ENCODE measurements around the gene SORBS1. TPM values are rescaled to one million over a fixed set of nuclear protein-coding genes. Genes with fewer than 3 reads are reported as not detected.

Gene SORBS1
- total and polyA plus RNA-seq, 2 experiments from 2014 or later, result 0.65 to 1.2 TPM

GRCh38 chr10:95438781-95439180 is 122.4 kb downstream of the SORBS1 start:
- 80 to 87% methylated on average over 2 of the region's 2 CpGs for WGBS, 2 experiments (ENCODE audit: low coverage in 1 of 2, low lambda C conversion rate in 2 of 2, missing lambda C conversion rate in 2 of 2)
- DNase-seq, result no peak
- Histone ChIP-seq H3K79me2 (ENCODE audit: insufficient read depth) (no peaks in the 10 kb centered on the region), H2AFZ (no peak overlapping the region), H4K20me1 (ENCODE audit: insufficient read depth) (no peaks in the 10 kb centered on the region), H3K9ac (no peak overlapping the region), H3K9me3 (ENCODE audit: low read depth) (no peaks in the 10 kb centered on the region), H3K27ac (no peak overlapping the region), H3K27me3 (replicated peaks; ENCODE audit: insufficient read depth) (no peaks in the 10 kb centered on the region), H3F3A (ENCODE audit: insufficient read depth) (no peaks in the 10 kb centered on the region), H3K9me2 (ENCODE audit: insufficient read depth) (no peaks in the 10 kb centered on the region), H3K4me1 (ENCODE audit: insufficient read depth) (no peaks in the 10 kb centered on the region), H3K4me3 (no peak overlapping the region), H3K36me3 (ENCODE audit: low read depth) (no peaks in the 10 kb centered on the region), H3K4me2 (ENCODE audit: unreplicated experiment) (no peak overlapping the region)
- in situ Hi-C loops (cut with MboI), result no loop called here
- TF ChIP-seq EZH2phosphoT487 (IDR thresholded peaks at IDR 0.05; ENCODE audit: insufficient read depth, low read depth) (no peak), EZH2 (IDR thresholded peaks at IDR 0.05; ENCODE audit: insufficient read depth, poor library complexity, severe bottlenecking) (no peak)

DNA sequence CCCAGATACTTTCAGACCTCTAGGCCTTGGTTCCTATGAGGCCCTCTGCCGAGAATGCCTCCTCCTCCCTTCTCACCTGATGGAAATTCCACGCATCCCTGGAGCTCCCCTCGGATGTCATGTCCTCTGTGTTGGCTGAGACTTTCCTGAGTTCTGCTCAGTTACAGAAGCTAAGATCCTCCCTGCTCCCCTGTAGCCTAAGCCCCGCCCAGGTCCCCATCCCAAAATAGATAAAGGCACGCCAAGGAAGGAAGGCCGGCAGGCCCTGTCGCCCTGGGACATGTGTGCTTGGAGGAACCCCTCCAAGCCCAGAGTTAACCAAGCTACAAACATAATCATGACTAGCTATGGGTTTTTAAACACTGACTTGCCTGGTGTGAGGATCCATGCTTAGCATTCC is 123.5 kb downstream of the SORBS1 start:
- TF ChIP-seq EZH2 (IDR thresholded peaks at IDR 0.05; ENCODE audit: insufficient read depth, poor library complexity, severe bottlenecking), result no peak
- TF ChIP-seq EZH2phosphoT487 (IDR thresholded peaks at IDR 0.05; ENCODE audit: insufficient read depth, low read depth), result no peak
- H3K4me2 ChIP-seq (ENCODE audit: unreplicated experiment), result no peak overlapping the region
- DNase-seq, result no peak
- in situ Hi-C loops (cut with MboI), result no loop called here
- H3K79me2 ChIP-seq (ENCODE audit: insufficient read depth), result no peaks in the 10 kb centered on the region
- H3K36me3 ChIP-seq (ENCODE audit: low read depth), result no peaks in the 10 kb centered on the region
- no peak overlapping the region for H3K27ac ChIP-seq
- no peaks in the 10 kb centered on the region for H3K9me2 ChIP-seq (ENCODE audit: insufficient read depth)
- no peaks in the 10 kb centered on the region for H3K9me3 ChIP-seq (ENCODE audit: low read depth)
- WGBS, 2 experiments (ENCODE audit: low coverage in 1 of 2, low lambda C conversion rate in 2 of 2, missing lambda C conversion rate in 2 of 2), result 79 to 82% methylated on average over 7 of the region's 7 CpGs
- no peak overlapping the region for H2AFZ ChIP-seq
- no peaks in the 10 kb centered on the region for H3F3A ChIP-seq (ENCODE audit: insufficient read depth)
- no peaks in the 10 kb centered on the region for H3K4me1 ChIP-seq (ENCODE audit: insufficient read depth)
- H4K20me1 ChIP-seq (ENCODE audit: insufficient read depth), result no peaks in the 10 kb centered on the region
- no peaks in the 10 kb centered on the region for H3K27me3 ChIP-seq (replicated peaks; ENCODE audit: insufficient read depth)
- H3K9ac ChIP-seq, result no peak overlapping the region
- H3K4me3 ChIP-seq, result no peak overlapping the region

- H3K4me3 ChIP-seq, result no peak overlapping the region
- no peaks in the 10 kb centered on the region for H3K27me3 ChIP-seq (replicated peaks; ENCODE audit: insufficient read depth)
- TF ChIP-seq EZH2 (IDR thresholded peaks at IDR 0.05; ENCODE audit: insufficient read depth, poor library complexity, severe bottlenecking) (no peak), EZH2phosphoT487 (IDR thresholded peaks at IDR 0.05; ENCODE audit: insufficient read depth, low read depth) (no peak)
- in situ Hi-C loops (cut with MboI), result no loop called here
- no peaks in the 10 kb centered on the region for H4K20me1 ChIP-seq (ENCODE audit: insufficient read depth)
- H3K9me2 ChIP-seq (ENCODE audit: insufficient read depth), result no peaks in the 10 kb centered on the region
- H3F3A ChIP-seq (ENCODE audit: insufficient read depth), result no peaks in the 10 kb centered on the region
- H3K79me2 ChIP-seq (ENCODE audit: insufficient read depth), result no peaks in the 10 kb centered on the region
- DNase-seq, result no peak
- H3K9me3 ChIP-seq (ENCODE audit: low read depth), result no peaks in the 10 kb centered on the region
- H3K9ac ChIP-seq, result no peak overlapping the region
- no peaks in the 10 kb centered on the region for H3K36me3 ChIP-seq (ENCODE audit: low read depth)
- WGBS, 2 experiments (ENCODE audit: low coverage in 1 of 2, low lambda C conversion rate in 2 of 2, missing lambda C conversion rate in 2 of 2), result 74 to 79% methylated on average over 13 of the region's 13 CpGs
- H3K4me2 ChIP-seq (ENCODE audit: unreplicated experiment), result no peak overlapping the region
- no peak overlapping the region for H3K27ac ChIP-seq
- no peak overlapping the region for H2AFZ ChIP-seq
- H3K4me1 ChIP-seq (ENCODE audit: insufficient read depth), result no peaks in the 10 kb centered on the region
Measured at GRCh38 chr10:95435548-95436279, 125.5 kb downstream of the SORBS1 start.

DNA sequence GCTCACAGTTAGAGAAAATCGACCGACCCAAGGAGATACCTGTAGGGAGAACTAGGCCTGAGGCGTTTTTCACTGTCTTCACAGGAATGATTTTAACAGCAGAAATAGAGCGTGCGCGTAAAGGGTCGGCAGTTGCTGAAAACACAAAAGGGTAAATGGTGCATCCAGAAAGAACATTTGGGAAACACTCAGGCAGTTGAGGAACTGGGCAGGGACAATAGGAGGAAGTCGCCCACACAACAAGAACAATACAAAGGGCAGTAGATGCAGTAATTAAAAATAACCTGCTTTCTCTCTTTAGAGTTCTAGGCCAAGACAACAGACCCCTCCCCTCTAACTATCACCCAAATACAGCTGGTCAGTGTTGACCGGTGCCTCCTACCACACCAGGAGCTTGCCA is 126.6 kb downstream of the SORBS1 start:
- Histone ChIP-seq H3K27me3 (replicated peaks; ENCODE audit: insufficient read depth) (no peaks in the 10 kb centered on the region), H3K4me1 (ENCODE audit: insufficient read depth) (no peaks in the 10 kb centered on the region), H3K4me2 (ENCODE audit: unreplicated experiment) (no peak overlapping the region), H3K79me2 (ENCODE audit: insufficient read depth) (no peaks in the 10 kb centered on the region), H3K9ac (no peak overlapping the region), H4K20me1 (ENCODE audit: insufficient read depth) (no peaks in the 10 kb centered on the region), H3F3A (ENCODE audit: insufficient read depth) (no peaks in the 10 kb centered on the region), H3K36me3 (ENCODE audit: low read depth) (no peaks in the 10 kb centered on the region), H3K9me3 (ENCODE audit: low read depth) (no peaks in the 10 kb centered on the region), H3K27ac (no peak overlapping the region), H3K9me2 (ENCODE audit: insufficient read depth) (no peaks in the 10 kb centered on the region), H2AFZ (no peak overlapping the region), H3K4me3 (no peak overlapping the region)
- 93 to 94% methylated on average over 9 of the region's 9 CpGs for WGBS, 2 experiments (ENCODE audit: low coverage in 1 of 2, low lambda C conversion rate in 2 of 2, missing lambda C conversion rate in 2 of 2)
- no peak for DNase-seq
- TF ChIP-seq EZH2phosphoT487 (IDR thresholded peaks at IDR 0.05; ENCODE audit: insufficient read depth, low read depth) (no peak), EZH2 (IDR thresholded peaks at IDR 0.05; ENCODE audit: insufficient read depth, poor library complexity, severe bottlenecking) (no peak)
- in situ Hi-C loops (cut with MboI), result loop anchor here (5.0 kb wide), 1 partner anchor 163 kb away; no protein-coding TSS in a partner anchor

Measured in GM23248 (cell line).